ENCODE data around the gene NLRP3.
"Not testable (repeated sequence)": the region's sequence is repeated elsewhere in the genome, so short reads cannot be mapped to it uniquely, and the experiment has no call there.

The NLRP3 gene

GRCh38 chr1:247456914-247457639 is 41.1 kb downstream of the NLRP3 start:
- H3K9me3 ChIP-seq (ENCODE audit: control insufficient read depth, insufficient read depth, low read length) = no peaks in the 10 kb centered on the region
- no peaks in the 10 kb centered on the region for H3K4me1 ChIP-seq (ENCODE audit: insufficient read depth, low read length)
- H3K9ac ChIP-seq (ENCODE audit: low read depth, low read length) = no peak overlapping the region
- no peaks in the 10 kb centered on the region for H3K36me3 ChIP-seq (ENCODE audit: insufficient read depth, low read length)

- Histone ChIP-seq H3K36me3 (ENCODE audit: insufficient read depth, low read length) (no peaks in the 10 kb centered on the region), H3K4me1 (ENCODE audit: insufficient read depth, low read length) (no peaks in the 10 kb centered on the region), H3K9ac (ENCODE audit: low read depth, low read length) (no peak overlapping the region), H3K9me3 (ENCODE audit: control insufficient read depth, insufficient read depth, low read length) (peaks cover 3% of the 10 kb centered on the region; the same call in 1 of the 2 replicates)
These were observed 43.5 kb downstream of the NLRP3 start for GRCh38 chr1:247459507-247459906.

GRCh38 chr1:247465796-247466195 is 49.8 kb downstream of the NLRP3 start:
- Histone ChIP-seq H3K4me1 (ENCODE audit: insufficient read depth, low read length) (no peaks in the 10 kb centered on the region), H3K9ac (ENCODE audit: low read depth, low read length) (no peak overlapping the region), H3K9me3 (ENCODE audit: control insufficient read depth, insufficient read depth, low read length) (peaks cover 3% of the 10 kb centered on the region; the same call in 1 of the 2 replicates), H3K36me3 (ENCODE audit: insufficient read depth, low read length) (no peaks in the 10 kb centered on the region)

- Histone ChIP-seq H3K9me3 (ENCODE audit: control insufficient read depth, insufficient read depth, low read length) (peaks cover 3% of the 10 kb centered on the region; the same call in 1 of the 2 replicates), H3K4me1 (ENCODE audit: insufficient read depth, low read length) (no peaks in the 10 kb centered on the region), H3K36me3 (ENCODE audit: insufficient read depth, low read length) (no peaks in the 10 kb centered on the region), H3K9ac (ENCODE audit: low read depth, low read length) (no peak overlapping the region)
These were observed 51.2 kb downstream of the NLRP3 start for GRCh38 chr1:247467129-247467528.

GRCh38 chr1:247468481-247469140 is 52.6 kb downstream of the NLRP3 start:
- Histone ChIP-seq H3K4me1 (ENCODE audit: insufficient read depth, low read length) (peaks cover 9% of the 10 kb centered on the region; the same call in 1 of the 2 replicates), H3K36me3 (ENCODE audit: insufficient read depth, low read length) (no peaks in the 10 kb centered on the region), H3K9me3 (ENCODE audit: control insufficient read depth, insufficient read depth, low read length) (no peaks in the 10 kb centered on the region; the same call in 1 of the 2 replicates), H3K9ac (ENCODE audit: low read depth, low read length) (no peak overlapping the region)

- Histone ChIP-seq H3K9me3 (ENCODE audit: control insufficient read depth, insufficient read depth, low read length) (no peaks in the 10 kb centered on the region), H3K4me1 (ENCODE audit: insufficient read depth, low read length) (peaks cover 10% of the 10 kb centered on the region; the same call in 1 of the 2 replicates), H3K9ac (ENCODE audit: low read depth, low read length) (no peak overlapping the region), H3K36me3 (ENCODE audit: insufficient read depth, low read length) (no peaks in the 10 kb centered on the region)
These were observed 53.2 kb downstream of the NLRP3 start for GRCh38 chr1:247469141-247469535.

GRCh38 chr1:247470942-247471429 is 55.0 kb downstream of the NLRP3 start:
- not testable (repeated sequence) for H3K36me3 ChIP-seq (ENCODE audit: insufficient read depth, low read length); H3K9me3 ChIP-seq (ENCODE audit: control insufficient read depth, insufficient read depth, low read length); H3K9ac ChIP-seq (ENCODE audit: low read depth, low read length); H3K4me1 ChIP-seq (ENCODE audit: insufficient read depth, low read length)

GRCh38 chr1:247471445-247472016 is 55.6 kb downstream of the NLRP3 start:
- H3K9ac ChIP-seq (ENCODE audit: low read depth, low read length) = no peak overlapping the region
- peaks cover 10% of the 10 kb centered on the region; the same call in 1 of the 2 replicates for H3K4me1 ChIP-seq (ENCODE audit: insufficient read depth, low read length)
- no peaks in the 10 kb centered on the region for H3K9me3 ChIP-seq (ENCODE audit: control insufficient read depth, insufficient read depth, low read length)
- no peaks in the 10 kb centered on the region for H3K36me3 ChIP-seq (ENCODE audit: insufficient read depth, low read length)

GRCh38 chr1:247472035-247472434 is 56.1 kb downstream of the NLRP3 start:
- no peak overlapping the region for H3K9ac ChIP-seq (ENCODE audit: low read depth, low read length)
- H3K36me3 ChIP-seq (ENCODE audit: insufficient read depth, low read length) = no peaks in the 10 kb centered on the region
- no peaks in the 10 kb centered on the region for H3K9me3 ChIP-seq (ENCODE audit: control insufficient read depth, insufficient read depth, low read length)
- H3K4me1 ChIP-seq (ENCODE audit: insufficient read depth, low read length) = peaks cover 10% of the 10 kb centered on the region; the same call in 1 of the 2 replicates

- Histone ChIP-seq H3K36me3 (ENCODE audit: insufficient read depth, low read length) (no peaks in the 10 kb centered on the region), H3K4me1 (ENCODE audit: insufficient read depth, low read length) (peaks cover 10% of the 10 kb centered on the region; the same call in 1 of the 2 replicates), H3K9me3 (ENCODE audit: control insufficient read depth, insufficient read depth, low read length) (no peaks in the 10 kb centered on the region), H3K9ac (ENCODE audit: low read depth, low read length) (no peak overlapping the region)
These were observed 58.4 kb downstream of the NLRP3 start for GRCh38 chr1:247474367-247474766.

GRCh38 chr1:247475793-247476192 is 59.8 kb downstream of the NLRP3 start:
- peaks cover 10% of the 10 kb centered on the region; the same call in 1 of the 2 replicates for H3K4me1 ChIP-seq (ENCODE audit: insufficient read depth, low read length)

GRCh38 chr1:247476328-247477058 is 60.5 kb downstream of the NLRP3 start:
- not testable (repeated sequence) for H3K4me1 ChIP-seq (ENCODE audit: insufficient read depth, low read length); H3K36me3 ChIP-seq (ENCODE audit: insufficient read depth, low read length); H3K9ac ChIP-seq (ENCODE audit: low read depth, low read length); H3K9me3 ChIP-seq (ENCODE audit: control insufficient read depth, insufficient read depth, low read length)

More at GRCh38 chr1:247475793-247476192, 59.8 kb downstream of the NLRP3 start:
- Histone ChIP-seq H3K9me3 (ENCODE audit: control insufficient read depth, insufficient read depth, low read length) (no peaks in the 10 kb centered on the region), H3K9ac (ENCODE audit: low read depth, low read length) (no peak overlapping the region), H3K36me3 (ENCODE audit: insufficient read depth, low read length) (no peaks in the 10 kb centered on the region)

- no peak overlapping the region for H3K9ac ChIP-seq (ENCODE audit: low read depth, low read length)
- H3K4me1 ChIP-seq (ENCODE audit: insufficient read depth, low read length) = no peaks in the 10 kb centered on the region
- no peaks in the 10 kb centered on the region for H3K9me3 ChIP-seq (ENCODE audit: control insufficient read depth, insufficient read depth, low read length)
- no peaks in the 10 kb centered on the region for H3K36me3 ChIP-seq (ENCODE audit: insufficient read depth, low read length)
These were observed 66.8 kb downstream of the NLRP3 start for GRCh38 chr1:247482747-247483146.

GRCh38 chr1:247487057-247487456 is 71.1 kb downstream of the NLRP3 start:
- Histone ChIP-seq H3K9ac (ENCODE audit: low read depth, low read length) (no peak overlapping the region), H3K4me1 (ENCODE audit: insufficient read depth, low read length) (no peaks in the 10 kb centered on the region), H3K9me3 (ENCODE audit: control insufficient read depth, insufficient read depth, low read length) (no peaks in the 10 kb centered on the region), H3K36me3 (ENCODE audit: insufficient read depth, low read length) (no peaks in the 10 kb centered on the region)
